Nasal cavity respiratory epithelium epithelial cell of viscerocranial mucosa (primary cell): ENCODE measurements around the gene ANAPC13. TPM values are rescaled to one million over a fixed set of nuclear protein-coding genes. Genes with fewer than 3 reads are reported as not detected.

Source experiments
- total RNA-seq: library from RNA; depleted of rRNA; stranded (reverse); fragments of >200 nt; gene quantifications from 2 replicates; pipeline ENCODE4 v1.2.3, GENCODE V29; 2014

ANAPC13 gene, protein sequence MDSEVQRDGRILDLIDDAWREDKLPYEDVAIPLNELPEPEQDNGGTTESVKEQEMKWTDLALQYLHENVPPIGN
- total RNA-seq: 50.5 and 66.0 TPM in 2 replicates

DNA sequence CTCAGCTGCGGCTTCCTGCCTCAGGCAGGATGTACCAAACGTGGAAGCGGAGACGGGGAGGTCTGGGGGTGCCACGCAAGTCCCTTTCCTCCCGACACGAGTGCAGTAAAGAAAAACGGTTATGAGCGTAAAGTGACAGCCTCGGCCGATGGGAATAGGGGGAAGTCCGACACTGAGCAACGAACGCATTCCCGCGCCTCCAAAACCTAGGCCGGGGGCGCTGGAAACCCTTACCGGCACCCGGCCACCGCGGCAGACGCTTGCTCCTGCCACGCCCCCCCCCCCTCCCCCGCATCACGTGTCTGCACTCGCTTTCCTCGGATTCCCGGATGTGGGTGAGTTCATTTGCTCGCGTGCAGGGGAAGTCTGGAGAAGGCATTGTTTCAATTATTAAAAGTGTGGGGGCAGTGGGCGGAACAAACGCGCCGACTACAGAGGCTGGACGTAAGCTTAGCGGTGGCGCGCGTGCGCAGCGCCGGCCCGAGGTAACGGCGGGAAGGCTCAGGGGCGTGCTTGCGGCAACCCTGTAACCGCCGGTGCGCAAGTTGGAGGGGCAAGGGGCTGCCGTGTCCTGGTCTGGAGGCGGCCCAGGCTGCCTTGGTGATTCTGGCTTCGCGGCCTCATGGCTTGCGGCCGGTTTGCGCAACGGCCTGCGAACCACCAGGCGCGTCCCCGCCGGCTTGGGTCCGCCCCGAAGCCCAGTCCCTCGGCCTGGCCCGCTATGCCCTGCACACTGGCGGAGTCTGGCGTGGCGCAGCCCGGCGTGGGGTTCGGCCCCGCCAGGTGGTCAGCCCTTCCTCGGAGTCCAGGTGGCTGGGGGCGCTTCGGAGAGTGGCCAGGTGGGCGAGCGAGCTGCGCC, at the start of gene ANAPC13, which contains the start of gene CEP63:
Gene ANAPC13, minus strand, starts transcription at position 268 of the 859 bp plus-strand sequence. CDS start 3,081 bp downstream, outside the sequence.
Gene CEP63, plus strand, starts transcription at position 340 of the 859 bp plus-strand sequence. CDS start 9,264 bp downstream, outside the sequence.

Other genes starting within 250 kb of the ANAPC13 start
- 92.6 and 108 TPM in 2 replicates for gene RYK, start 235.1 kb downstream of the ANAPC13 start, total RNA-seq
- gene AMOTL2, start 111.5 kb downstream of the ANAPC13 start, total RNA-seq: 83.3 and 153 TPM in 2 replicates
- gene CEP63, start 72 bp upstream of the ANAPC13 start, total RNA-seq: 24.9 and 26.7 TPM in 2 replicates
- gene KY, start 165.0 kb upstream of the ANAPC13 start, total RNA-seq: 0.07 TPM in 1 of 2 replicates, not detected in the other